HepG2 (cell line): Measurements from ENCODE around the gene JTB. TPM values are rescaled to one million over a fixed set of nuclear protein-coding genes. Genes with fewer than 3 reads are reported as not detected.

Source experiments
- BRCA1 ChIP-seq: sonication (generic); formaldehyde crosslinking; IDR thresholded peaks from 2 replicates; pipeline ENCODE4 v1.4.0; 2020; ENCODE audit warnings: missing genetic modification reagents
- CBX1 ChIP-seq: IDR thresholded peaks from one replicate; pipeline ENCODE4 v1.6.1; 2016; ENCODE audit warnings: antibody characterized with exemption, low read depth
- CBX2 ChIP-seq, 2 experiments: fragments of 200-600 bp in 1 of 2; sonication (generic); formaldehyde crosslinking in 1 of 2; IDR thresholded peaks; 2 replicates each; pipeline versions ENCODE4 v1.7.0 to v1.8.1; 2018 to 2022; ENCODE audit warnings: low read depth in 2 of 2, low read length in 1 of 2, mild to moderate bottlenecking in 1 of 2, missing genetic modification reagents in 1 of 2
- CC2D1A ChIP-seq: sonication (generic); formaldehyde crosslinking; IDR thresholded peaks from 2 replicates; pipeline ENCODE4 v1.8.1; 2023; ENCODE audit warnings: mild to moderate bottlenecking, missing genetic modification reagents
- CEBPB ChIP-seq: IDR thresholded peaks from 2 replicates; pipeline ENCODE4 v1.6.1; 2011; ENCODE audit warnings: low read depth, low read length, improper control_type of control experiment, borderline replicate concordance
- E2F1 ChIP-seq: sonication (generic); formaldehyde crosslinking; IDR thresholded peaks from 2 replicates; pipeline ENCODE4 v1.5.0; 2020; ENCODE audit warnings: missing genetic modification reagents
- FIP1L1 ChIP-seq: fragments of 200-400 bp; formaldehyde crosslinking; IDR thresholded peaks from 2 replicates; pipeline ENCODE4 v1.6.1; 2018; ENCODE audit warnings: low read depth, mild to moderate bottlenecking, low read length, moderate library complexity, borderline replicate concordance; ENCODE audit not compliant: insufficient read depth
- FOXP1 ChIP-seq, 2 experiments: fragments of 450-650 bp in 1 of 2; IDR thresholded peaks; 2 replicates each; pipeline ENCODE4 v1.6.1; 2017 to 2018; ENCODE audit warnings: antibody characterized with exemption in 1 of 2
- GLMP ChIP-seq: sonication (generic); formaldehyde crosslinking; IDR thresholded peaks from 2 replicates; pipeline ENCODE4 v1.9.0; 2021; ENCODE audit warnings: missing genetic modification reagents, mild to moderate bottlenecking, borderline replicate concordance
- GRHL1 ChIP-seq: sonication (generic); formaldehyde crosslinking; conservative IDR thresholded peaks from 2 replicates; pipeline ENCODE4 v1.8.0; 2022; ENCODE audit warnings: missing genetic modification reagents
- MLX ChIP-seq: IDR thresholded peaks from 2 replicates; pipeline ENCODE4 v1.6.1; 2016
- NFE2L2 ChIP-seq: fragments of 150-350 bp; IDR thresholded peaks from 2 replicates; pipeline ENCODE4 v1.6.1; 2014; ENCODE audit warnings: low read length
- ZBTB10 ChIP-seq: sonication (generic); formaldehyde crosslinking; IDR thresholded peaks from 2 replicates; pipeline ENCODE4 v1.4.0; 2020; ENCODE audit warnings: missing genetic modification reagents, borderline replicate concordance
- ZBTB43 ChIP-seq: sonication (generic); formaldehyde crosslinking; conservative IDR thresholded peaks from 2 replicates; pipeline ENCODE4 v1.4.0; 2020; ENCODE audit warnings: missing genetic modification reagents
- ZBTB7B ChIP-seq: sonication (generic); formaldehyde crosslinking; IDR thresholded peaks from 2 replicates; pipeline ENCODE4 v1.4.0; 2020; ENCODE audit warnings: missing genetic modification reagents
- ZKSCAN8 ChIP-seq: IDR thresholded peaks from 2 replicates; pipeline ENCODE4 v1.6.1; 2016; ENCODE audit warnings: borderline replicate concordance, missing genetic modification reagents, missing compliant biosample characterization
- ZNF263 ChIP-seq: sonication (generic); formaldehyde crosslinking; IDR thresholded peaks from 2 replicates; pipeline ENCODE4 v1.4.0; 2020; ENCODE audit warnings: missing genetic modification reagents
- ZNF326 ChIP-seq: sonication (generic); formaldehyde crosslinking; IDR thresholded peaks from 2 replicates; pipeline ENCODE4 v1.4.0; 2020; ENCODE audit warnings: missing genetic modification reagents, borderline replicate concordance
- ZNF577 ChIP-seq: sonication (generic); formaldehyde crosslinking; IDR thresholded peaks from 2 replicates; pipeline ENCODE4 v1.4.0; 2020; ENCODE audit warnings: mild to moderate bottlenecking, low read depth, missing genetic modification reagents, borderline replicate concordance
- polyA plus RNA-seq, 8 experiments: library from polyadenylated mRNA; depleted of rRNA in 3 of 8; stranded (reverse) in 7 of 8; unstranded in 1 of 8; fragments of >200 nt; fragmentation: Illumina TruSeq in 4 of 8; extraction: Trizol in 4 of 8; gene quantifications; 2 replicates each; pipeline versions ENCODE4 v1.2.1 to v1.2.3, GENCODE V29; 2011 to 2016; ENCODE audit warnings: low read depth in 4 of 8, missing spikeins in 1 of 8, mixed read lengths in 1 of 8; ENCODE audit not compliant: insufficient read depth in 1 of 8
- total RNA-seq, 5 experiments: library from RNA; depleted of rRNA; stranded (reverse); fragments of >200 nt; fragmentation: Illumina TruSeq; extraction: Trizol; gene quantifications; 2 replicates each; pipeline ENCODE4 v1.2.3, GENCODE V29; 2016; ENCODE audit warnings: low read depth in 1 of 5

JTB gene
- total and polyA plus RNA-seq, 2 of the 13 experiments (the other 11 are each of a cell fraction or from before 2014, with no cell fraction given): 96.7 to 99.2 TPM

GRCh38 chr1:153958111-153958960, 19.1 kb downstream of the JTB start, which contains the start of gene CRTC2 (continued):
- no peak for TF ChIP-seq ZNF577 (CRISPR knock-in tag)
- 0 out of 2 replicates have a peak, but pooled peaks have one; percentile 20 for TF ChIP-seq FOXP1 (IDR thresholded peaks at IDR 0.05)
- TF ChIP-seq FOXP1 (CRISPR knock-in tag; IDR thresholded peaks at IDR 0.05): no peak
- TF ChIP-seq MLX (CRISPR knock-in tag): no peak
- TF ChIP-seq ZBTB43 (CRISPR knock-in tag): peak; percentile 43; the same call in 1 of the 2 replicates
- no peak for TF ChIP-seq ZBTB7B (CRISPR knock-in tag)
- peak; percentile 21 for TF ChIP-seq CBX1
- no peak for TF ChIP-seq BRCA1 (CRISPR knock-in tag)
- TF ChIP-seq GLMP: no peak
- no peak for TF ChIP-seq NFE2L2
- no peak for TF ChIP-seq CEBPB
- no peak for TF ChIP-seq GRHL1 (CRISPR knock-in tag)
- 0 out of 2 replicates have a peak, but pooled peaks have one; percentile 56 for TF ChIP-seq ZBTB10 (CRISPR knock-in tag)
- TF ChIP-seq CBX2 (IDR thresholded peaks at IDR 0.05; ENCODE audit: low read depth, low read length): no peak
- TF ChIP-seq CBX2 (CRISPR knock-in tag; IDR thresholded peaks at IDR 0.05; ENCODE audit: low read depth): no peak
- TF ChIP-seq E2F1 (CRISPR knock-in tag): peak; percentile 52; the same call in 1 of the 2 replicates
- TF ChIP-seq CC2D1A (CRISPR knock-in tag): no peak
- TF ChIP-seq ZNF263 (CRISPR knock-in tag): no peak
- TF ChIP-seq FIP1L1: peak; percentile 83; the same call in 1 of the 2 replicates
- TF ChIP-seq ZKSCAN8 (CRISPR knock-in tag): no peak
- TF ChIP-seq ZNF326 (CRISPR knock-in tag): no peak
